Measurements from ENCODE around the gene HACD2.

The HACD2 gene

GRCh38 chr3:123479891-123480290, 105.0 kb downstream of the HACD2 start:
- DNase-seq: no peak

- no peak for DNase-seq
These were observed 106.5 kb downstream of the HACD2 start for GRCh38 chr3:123478314-123478713.

- no peak for DNase-seq
These were observed 107.7 kb downstream of the HACD2 start for GRCh38 chr3:123476967-123477750.

- no peak for DNase-seq
These were observed 109.1 kb downstream of the HACD2 start for GRCh38 chr3:123475786-123476185.

GRCh38 chr3:123471106-123471505, 113.7 kb downstream of the HACD2 start:
- no peak for DNase-seq

GRCh38 chr3:123469323-123469995, 115.4 kb downstream of the HACD2 start:
- DNase-seq: no peak

- no peak for DNase-seq
These were observed 117.8 kb downstream of the HACD2 start for GRCh38 chr3:123467046-123467445.

- no peak for DNase-seq
These were observed 120.6 kb downstream of the HACD2 start for GRCh38 chr3:123464211-123464610.

- DNase-seq: no peak
These were observed 125.0 kb downstream of the HACD2 start for GRCh38 chr3:123459862-123460261.

- no peak for DNase-seq
These were observed 126.6 kb downstream of the HACD2 start for GRCh38 chr3:123458255-123458654.

GRCh38 chr3:123457841-123458240, 127.0 kb downstream of the HACD2 start:
- no peak for DNase-seq

- no peak for DNase-seq
These were observed 131.2 kb downstream of the HACD2 start for GRCh38 chr3:123453675-123454074.

- DNase-seq: no peak
These were observed 133.7 kb downstream of the HACD2 start for GRCh38 chr3:123451186-123451585.

GRCh38 chr3:123449997-123450604, 134.8 kb downstream of the HACD2 start:
- DNase-seq: no peak

- no peak for DNase-seq
These were observed 135.5 kb downstream of the HACD2 start for GRCh38 chr3:123449102-123449996.

- no peak for DNase-seq
These were observed 136.2 kb downstream of the HACD2 start, which contains the start of gene ADCY5 for GRCh38 chr3:123448536-123449101. TSS of gene ADCY5 (minus strand) at chr3:123449090. CDS start at chr3:123448545, 545 bp downstream.

- DNase-seq: no peak
These were observed 136.9 kb downstream of the HACD2 start for GRCh38 chr3:123447749-123448517.

- no peak for DNase-seq
These were observed 137.5 kb downstream of the HACD2 start for GRCh38 chr3:123447416-123447748.

GRCh38 chr3:123446610-123447109, 138.2 kb downstream of the HACD2 start:
- DNase-seq: no peak

GRCh38 chr3:123446210-123446609, 138.6 kb downstream of the HACD2 start:
- no peak for DNase-seq

GRCh38 chr3:123445702-123446101, 139.2 kb downstream of the HACD2 start:
- DNase-seq: no peak

- no peak for DNase-seq
These were observed 140.1 kb downstream of the HACD2 start for GRCh38 chr3:123444744-123445143.
